ENCODE results near the gene AR. TPM values are rescaled to one million over a fixed set of nuclear protein-coding genes. Genes with fewer than 3 reads are reported as not detected.

The AR gene
- total RNA-seq, 2 donors from 2014 or later, result 0.67 to 0.98 TPM

- Histone ChIP-seq H3K9me3 (no peaks in the 10 kb centered on the region), H3K36me3 (no peaks in the 10 kb centered on the region), H3K27me3 (no peaks in the 10 kb centered on the region), H3K4me1 (no peaks in the 10 kb centered on the region), H3K4me3 (no peak overlapping the region), H3K27ac (no peak overlapping the region), H3K9ac (ENCODE audit: low read depth in 2 of 2, low read length in 2 of 2) (no peak overlapping the region)
- intact Hi-C loops (cut with DNase I), result no loop called here
- TF ChIP-seq, protein P1, sequence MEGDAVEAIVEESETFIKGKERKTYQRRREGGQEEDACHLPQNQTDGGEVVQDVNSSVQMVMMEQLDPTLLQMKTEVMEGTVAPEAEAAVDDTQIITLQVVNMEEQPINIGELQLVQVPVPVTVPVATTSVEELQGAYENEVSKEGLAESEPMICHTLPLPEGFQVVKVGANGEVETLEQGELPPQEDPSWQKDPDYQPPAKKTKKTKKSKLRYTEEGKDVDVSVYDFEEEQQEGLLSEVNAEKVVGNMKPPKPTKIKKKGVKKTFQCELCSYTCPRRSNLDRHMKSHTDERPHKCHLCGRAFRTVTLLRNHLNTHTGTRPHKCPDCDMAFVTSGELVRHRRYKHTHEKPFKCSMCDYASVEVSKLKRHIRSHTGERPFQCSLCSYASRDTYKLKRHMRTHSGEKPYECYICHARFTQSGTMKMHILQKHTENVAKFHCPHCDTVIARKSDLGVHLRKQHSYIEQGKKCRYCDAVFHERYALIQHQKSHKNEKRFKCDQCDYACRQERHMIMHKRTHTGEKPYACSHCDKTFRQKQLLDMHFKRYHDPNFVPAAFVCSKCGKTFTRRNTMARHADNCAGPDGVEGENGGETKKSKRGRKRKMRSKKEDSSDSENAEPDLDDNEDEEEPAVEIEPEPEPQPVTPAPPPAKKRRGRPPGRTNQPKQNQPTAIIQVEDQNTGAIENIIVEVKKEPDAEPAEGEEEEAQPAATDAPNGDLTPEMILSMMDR (IDR thresholded peaks at IDR 0.05), result no peak
- no peak for DNase-seq
Measured at GRCh38 chrX:67727576-67727975, 183.8 kb downstream of the AR start.

- intact Hi-C loops (cut with DNase I), result no loop called here
- Histone ChIP-seq H3K4me1 (no peaks in the 10 kb centered on the region), H3K27me3 (no peaks in the 10 kb centered on the region), H3K9me3 (no peaks in the 10 kb centered on the region), H3K27ac (no peak overlapping the region), H3K9ac (ENCODE audit: low read depth in 2 of 2, low read length in 2 of 2) (no peak overlapping the region), H3K36me3 (no peaks in the 10 kb centered on the region), H3K4me3 (no peak overlapping the region)
- TF ChIP-seq, protein P1 (IDR thresholded peaks at IDR 0.05), result no peak
- no peak for DNase-seq
Measured at GRCh38 chrX:67730296-67730695, 186.5 kb downstream of the AR start.

DNA sequence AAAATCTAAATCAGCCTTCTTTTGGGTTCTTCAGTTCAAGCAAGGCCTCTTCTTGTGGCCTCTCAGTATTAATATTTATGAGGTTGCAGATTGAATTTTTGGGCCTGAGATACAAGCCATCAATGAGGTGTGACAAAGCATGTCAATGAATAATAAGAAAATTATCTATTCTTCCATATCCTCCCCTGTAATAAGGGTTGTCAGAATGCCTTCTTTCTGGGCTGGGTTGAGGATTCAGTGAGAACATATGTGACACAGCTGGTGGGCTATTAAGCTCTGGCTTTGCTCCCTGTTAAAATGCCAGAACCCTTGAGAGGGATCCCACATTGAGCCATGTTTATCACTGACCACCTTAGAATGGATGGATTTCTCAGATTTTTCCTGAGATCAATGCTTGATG lies 187.2 kb downstream of the AR start:
- Histone ChIP-seq H3K36me3 (no peaks in the 10 kb centered on the region), H3K27me3 (no peaks in the 10 kb centered on the region), H3K27ac (no peak overlapping the region), H3K9ac (ENCODE audit: low read depth in 2 of 2, low read length in 2 of 2) (no peak overlapping the region), H3K4me1 (no peaks in the 10 kb centered on the region), H3K9me3 (no peaks in the 10 kb centered on the region), H3K4me3 (no peak overlapping the region)
- DNase-seq, result no peak
- TF ChIP-seq, protein P1 (IDR thresholded peaks at IDR 0.05), result no peak
- intact Hi-C loops (cut with DNase I), result no loop called here

GRCh38 chrX:67732864-67733263 lies 189.0 kb downstream of the AR start:
- DNase-seq, result no peak
- H3K4me3 ChIP-seq, result no peak overlapping the region
- TF ChIP-seq, protein P1 (IDR thresholded peaks at IDR 0.05), result no peak
- no peak overlapping the region for H3K27ac ChIP-seq
- H3K9ac ChIP-seq (ENCODE audit: low read depth in 2 of 2, low read length in 2 of 2), result no peak overlapping the region
- H3K27me3 ChIP-seq, result no peaks in the 10 kb centered on the region
- H3K4me1 ChIP-seq, result no peaks in the 10 kb centered on the region
- H3K9me3 ChIP-seq, result no peaks in the 10 kb centered on the region
- intact Hi-C loops (cut with DNase I), result no loop called here
- no peaks in the 10 kb centered on the region for H3K36me3 ChIP-seq

DNA sequence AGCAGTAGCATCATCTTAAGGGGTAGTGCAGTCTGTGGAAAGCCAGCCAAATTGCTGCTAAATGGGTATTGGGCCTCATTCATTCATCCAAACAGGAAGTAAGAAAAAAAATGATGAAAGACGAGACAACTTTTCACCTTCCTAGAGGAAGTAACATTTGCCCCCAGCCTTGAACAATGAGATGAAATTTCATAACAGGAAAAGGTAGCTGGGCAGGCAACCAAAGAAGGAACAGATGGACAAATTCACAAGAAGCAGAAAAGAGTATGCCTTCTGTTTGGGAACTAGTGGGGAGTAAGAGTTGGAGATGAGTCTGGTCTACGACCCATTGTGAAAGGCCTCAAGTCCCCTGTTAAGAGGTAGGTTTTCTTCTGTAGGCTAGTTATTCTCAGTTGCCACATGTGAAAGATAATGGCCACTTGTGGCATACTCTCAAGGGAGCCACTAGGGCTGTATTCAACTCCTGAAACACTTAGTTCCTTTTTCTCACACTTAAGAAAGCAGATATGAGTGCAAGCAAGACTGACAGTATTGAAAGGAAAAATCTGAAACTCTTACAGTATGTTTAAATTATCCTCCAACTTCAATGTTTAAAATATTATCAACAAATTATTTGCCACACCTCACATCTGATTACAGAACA lies 190.4 kb downstream of the AR start:
- no peak overlapping the region for H3K9ac ChIP-seq (ENCODE audit: low read depth in 2 of 2, low read length in 2 of 2)
- no peak overlapping the region for H3K27ac ChIP-seq
- no peak for DNase-seq
- H3K36me3 ChIP-seq, result no peaks in the 10 kb centered on the region
- intact Hi-C loops (cut with DNase I), result no loop called here
- TF ChIP-seq, protein P1 (IDR thresholded peaks at IDR 0.05), result no peak
- H3K4me1 ChIP-seq, result no peaks in the 10 kb centered on the region
- no peaks in the 10 kb centered on the region for H3K9me3 ChIP-seq
- H3K27me3 ChIP-seq, result no peaks in the 10 kb centered on the region
- H3K4me3 ChIP-seq, result no peak overlapping the region

Measured in colonic mucosa (tissue), 4 donors.